ENCODE results near the gene GDF7.

The GDF7 gene

GRCh38 chr2:20666304-20667150 lies at the start of gene GDF7:
GDF7 (plus strand) TSS chr2:20667144; CDS start chr2:20667240, 96 bp downstream.
- DNase-seq, result no peak

DNA sequence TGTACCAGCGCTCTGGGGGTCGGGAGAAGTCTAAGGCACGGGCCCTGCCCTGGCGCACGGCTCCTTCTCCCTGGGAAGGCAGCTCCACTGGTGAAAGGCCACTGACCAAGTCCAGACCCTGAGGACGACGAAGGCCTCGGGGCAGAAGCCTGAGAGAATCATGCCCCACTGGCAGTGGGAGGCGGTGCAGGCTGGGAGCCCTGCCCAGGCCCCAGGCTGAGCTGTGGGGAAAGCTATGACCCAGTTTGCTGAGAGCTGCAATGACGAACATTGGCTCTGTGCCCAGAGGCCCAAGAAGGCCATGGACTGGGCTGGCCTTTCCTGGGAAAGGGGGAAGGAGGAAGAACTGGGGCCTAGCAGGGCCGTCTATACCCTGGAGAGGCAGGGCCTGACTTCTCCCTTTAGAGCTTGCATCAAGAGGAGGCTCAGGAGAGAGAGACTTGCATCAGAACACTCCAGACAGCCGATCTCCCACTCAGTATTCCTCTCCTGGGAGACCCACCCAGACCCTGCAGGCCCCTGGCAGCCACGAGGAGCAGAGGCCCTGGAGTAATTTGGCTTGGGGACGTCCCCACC lies 49.0 kb upstream of the GDF7 start:
- no peak for DNase-seq

GRCh38 chr2:20618468-20618885 lies 48.5 kb upstream of the GDF7 start:
- DNase-seq, result no peak

GRCh38 chr2:20618886-20619521 lies 47.9 kb upstream of the GDF7 start:
- no peak for DNase-seq

- no peak for DNase-seq
Observed at GRCh38 chr2:20619624-20620024, 47.3 kb upstream of the GDF7 start.

DNA sequence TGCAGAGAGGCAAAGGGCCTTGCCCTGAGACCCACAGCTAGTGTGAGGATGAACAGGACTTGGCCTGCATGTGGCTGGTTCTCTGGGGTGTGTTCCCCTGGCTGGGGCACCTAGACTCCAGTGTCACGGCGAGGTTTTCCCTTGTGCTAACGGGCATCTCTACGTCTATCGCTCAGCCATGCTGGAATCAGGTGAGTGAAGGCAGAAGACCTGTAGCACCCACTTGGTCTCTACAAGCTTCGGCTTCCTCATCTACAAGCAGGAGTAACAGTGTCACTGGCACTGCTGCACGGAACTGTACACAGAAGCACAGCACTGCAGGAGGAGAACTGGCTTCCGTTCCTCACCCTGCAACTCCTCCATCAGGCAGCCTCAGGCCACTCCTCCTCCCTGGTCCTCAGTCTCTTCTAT lies 46.7 kb upstream of the GDF7 start:
- DNase-seq, result no peak

DNA sequence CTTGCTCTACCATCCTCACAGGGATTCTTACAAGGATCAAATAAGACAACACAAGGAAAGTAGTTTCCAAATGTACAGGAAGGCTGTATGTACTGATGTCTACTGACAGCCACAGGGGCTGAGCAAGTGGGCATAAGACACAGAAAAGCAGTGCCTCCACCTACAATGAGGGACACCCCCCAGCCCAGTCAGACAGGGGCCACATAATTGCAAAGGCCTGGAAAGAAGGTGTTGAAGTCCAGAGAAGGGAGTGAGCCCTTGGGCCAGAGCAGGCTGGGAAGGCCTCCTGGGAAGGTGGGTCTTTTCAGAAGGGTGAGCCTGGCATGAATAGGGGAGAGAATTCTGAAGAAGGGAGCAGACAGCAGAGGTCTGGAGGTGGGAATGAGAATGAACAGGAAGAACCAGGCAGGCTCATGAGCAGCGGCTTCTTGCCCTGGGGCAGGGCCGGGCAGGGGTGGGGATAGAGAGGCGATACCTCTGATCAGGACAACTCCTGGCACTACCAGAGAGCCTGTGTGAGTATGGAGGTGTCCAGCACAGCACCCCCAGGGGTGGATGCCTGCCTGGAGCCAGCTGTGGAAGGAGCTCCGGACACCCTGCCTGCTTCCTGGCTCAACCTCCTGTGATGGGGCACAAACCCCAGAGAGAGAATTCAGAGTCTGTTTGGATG lies 46.1 kb upstream of the GDF7 start:
- DNase-seq, result no peak

DNA sequence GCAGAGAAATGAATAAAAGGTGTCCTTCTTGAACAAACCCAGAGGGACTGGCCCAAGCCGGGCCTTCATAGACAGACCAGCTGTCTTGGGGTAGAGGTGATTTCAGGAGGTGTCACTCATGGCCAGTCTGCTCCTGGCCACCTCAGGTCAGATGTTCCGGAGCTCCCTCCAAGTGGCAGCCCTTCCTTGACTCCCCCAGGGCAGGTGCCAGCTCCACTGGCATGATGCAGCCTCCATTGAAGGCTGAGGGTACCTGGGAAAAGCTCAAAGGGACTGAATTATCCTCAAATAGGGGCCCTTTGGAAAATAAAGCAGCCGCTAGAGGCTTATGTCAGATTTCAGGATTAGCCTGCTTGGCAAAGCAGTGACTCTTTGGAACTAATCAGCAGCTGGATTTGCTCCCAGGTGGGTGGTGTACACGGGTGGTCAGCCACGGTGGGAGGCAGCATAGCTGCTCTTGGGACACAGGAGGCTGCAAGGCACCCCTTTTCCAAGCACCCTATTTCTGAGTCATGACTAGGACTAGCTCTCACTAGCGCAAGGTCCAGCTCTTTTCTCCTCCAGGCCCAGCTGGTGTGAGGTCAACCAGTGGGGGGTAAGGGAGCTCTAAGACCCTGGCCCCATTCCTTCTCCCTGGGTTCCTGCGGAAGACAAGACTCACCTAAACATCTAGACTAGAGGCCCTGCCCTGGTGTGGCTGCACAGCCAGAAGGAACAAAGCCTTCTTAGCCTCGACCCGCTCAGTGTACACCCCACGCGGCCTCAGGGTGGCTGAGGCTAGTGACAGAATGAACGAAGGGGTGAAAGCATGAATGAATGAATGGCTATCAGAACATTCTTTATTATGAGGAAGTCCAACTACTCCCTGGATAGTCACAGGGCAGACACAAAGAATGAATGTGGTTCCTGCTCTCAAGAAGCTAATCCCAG lies 45.3 kb upstream of the GDF7 start:
- DNase-seq, result no peak

GRCh38 chr2:20622296-20622686 lies 44.7 kb upstream of the GDF7 start:
- DNase-seq, result no peak

DNA sequence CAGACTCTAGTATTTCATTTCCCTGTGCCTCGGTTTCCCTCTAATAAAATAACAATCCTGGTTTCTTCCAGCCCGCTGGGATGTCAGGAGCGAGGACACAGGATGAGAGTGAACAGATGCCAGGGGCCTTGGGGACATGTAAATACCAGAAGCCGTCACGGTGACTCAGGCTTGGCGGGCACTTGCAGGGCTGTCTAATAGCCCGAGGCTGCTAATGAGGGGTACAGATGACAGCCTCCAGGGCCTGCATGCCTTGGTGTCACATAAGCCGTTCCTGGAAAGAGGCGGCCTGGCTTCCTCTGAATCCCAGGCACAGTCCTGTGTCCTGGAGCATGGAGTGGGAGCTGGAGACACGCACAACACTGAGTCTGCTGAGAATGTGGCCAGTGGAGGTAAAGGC lies 44.2 kb upstream of the GDF7 start:
- DNase-seq, result peak; percentile 95

DNA sequence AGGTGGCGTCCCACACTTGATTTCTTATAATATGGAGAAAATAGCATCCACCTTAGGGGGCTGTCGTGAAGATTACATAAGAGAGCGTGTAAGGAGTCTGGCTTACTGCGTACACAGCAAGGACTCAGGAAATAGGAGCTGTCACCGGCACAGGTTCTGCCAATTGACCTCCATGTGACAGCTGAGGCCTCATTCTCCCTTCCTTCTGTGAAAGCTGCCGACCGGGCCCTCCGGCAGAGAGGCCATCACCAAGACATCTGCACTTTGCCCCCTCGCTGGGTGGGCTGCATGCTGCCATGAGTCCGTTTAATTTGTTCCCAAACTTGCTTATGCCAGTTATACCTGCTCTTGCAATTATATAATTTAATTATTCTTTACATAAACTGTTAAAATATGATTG lies 43.7 kb upstream of the GDF7 start:
- DNase-seq, result peak; percentile 63

GRCh38 chr2:20623741-20624155 lies 43.2 kb upstream of the GDF7 start:
- no peak for DNase-seq

GRCh38 chr2:20624156-20624883 lies 42.6 kb upstream of the GDF7 start:
- no peak for DNase-seq

- DNase-seq, result no peak
Observed at GRCh38 chr2:20624884-20625485, 42.0 kb upstream of the GDF7 start.

- no peak for DNase-seq
Observed at GRCh38 chr2:20625491-20626391, 41.2 kb upstream of the GDF7 start.

DNA sequence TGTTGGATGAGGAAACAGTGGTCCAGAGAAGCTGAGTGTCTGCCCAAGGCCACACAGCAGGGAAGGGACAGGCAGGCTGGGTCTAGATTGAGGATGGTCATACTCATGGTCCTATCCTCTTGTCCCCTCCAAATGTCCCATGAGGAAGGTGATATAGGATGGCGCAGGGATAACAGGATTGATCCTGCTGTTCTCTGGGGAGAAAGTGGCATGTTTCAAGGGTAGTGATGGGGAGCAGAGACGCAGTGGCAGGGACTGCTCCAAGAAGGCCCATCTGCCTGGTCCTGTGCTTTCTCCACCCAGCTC lies 40.6 kb upstream of the GDF7 start:
- DNase-seq, result no peak

- DNase-seq, result no peak
Observed at GRCh38 chr2:20626698-20627513, 40.0 kb upstream of the GDF7 start.

- no peak for DNase-seq
Observed at GRCh38 chr2:20627712-20628380, 39.1 kb upstream of the GDF7 start.

- DNase-seq, result no peak
Observed at GRCh38 chr2:20629181-20629580, 37.8 kb upstream of the GDF7 start.

Measured in NCI-H2171 treated with DMSO at 0.1 percent for 48 hours (cell line).